NCI-H524 treated with DMSO at 0.1 percent for 48 hours (cell line): ENCODE data around the gene CENPU.
"Not testable (repeated sequence)": the region's sequence is repeated elsewhere in the genome, so short reads cannot be mapped to it uniquely, and the experiment has no call there.

Experiments
- DNase-seq: peaks from one replicate; lab custom pipeline; 2025; lab: John Stamatoyannopoulos, UW

The CENPU gene

GRCh38 chr4:184752496-184753275, 18.8 kb upstream of the CENPU start:
- DNase-seq = no peak

GRCh38 chr4:184751585-184751956, 17.7 kb upstream of the CENPU start:
- no peak for DNase-seq

- no peak for DNase-seq
These were observed 17.2 kb upstream of the CENPU start for GRCh38 chr4:184750926-184751584.

GRCh38 chr4:184748251-184748652, 14.4 kb upstream of the CENPU start:
- DNase-seq = no peak

GRCh38 chr4:184747034-184747830, 13.3 kb upstream of the CENPU start:
- no peak for DNase-seq

GRCh38 chr4:184745831-184746795, 12.2 kb upstream of the CENPU start:
- no peak for DNase-seq

GRCh38 chr4:184744236-184744635, 10.3 kb upstream of the CENPU start:
- DNase-seq = no peak

- DNase-seq = no peak
These were observed 9.8 kb upstream of the CENPU start for GRCh38 chr4:184743650-184744049.

- DNase-seq = not testable (repeated sequence)
These were observed 7.8 kb upstream of the CENPU start for GRCh38 chr4:184741651-184742050.

- no peak for DNase-seq
These were observed 7.1 kb upstream of the CENPU start for GRCh38 chr4:184740980-184741391.

- DNase-seq = not testable (repeated sequence)
These were observed 5.7 kb upstream of the CENPU start for GRCh38 chr4:184739575-184739974.

GRCh38 chr4:184734758-184735157, 862 bp upstream of the CENPU start:
- no peak for DNase-seq

- no peak for DNase-seq
These were observed 1.8 kb downstream of the CENPU start for GRCh38 chr4:184732126-184732525.

- no peak for DNase-seq
These were observed 2.8 kb downstream of the CENPU start for GRCh38 chr4:184731056-184731455.

GRCh38 chr4:184729946-184730345, 4.0 kb downstream of the CENPU start:
- DNase-seq = no peak

- no peak for DNase-seq
These were observed 5.0 kb downstream of the CENPU start for GRCh38 chr4:184728858-184729257.

GRCh38 chr4:184727430-184727829, 6.5 kb downstream of the CENPU start:
- DNase-seq = no peak

- no peak for DNase-seq
These were observed 11.1 kb downstream of the CENPU start for GRCh38 chr4:184722798-184723197.

GRCh38 chr4:184721254-184721653, 12.6 kb downstream of the CENPU start:
- DNase-seq = no peak

GRCh38 chr4:184719407-184719806, 14.5 kb downstream of the CENPU start:
- no peak for DNase-seq

- no peak for DNase-seq
These were observed 18.4 kb downstream of the CENPU start for GRCh38 chr4:184715526-184715925.

- DNase-seq = no peak
These were observed 20.0 kb downstream of the CENPU start for GRCh38 chr4:184713887-184714286.
